Thyroid gland (tissue), 4 donors: Measurements from ENCODE around the gene REPS2. TPM values are rescaled to one million over a fixed set of nuclear protein-coding genes. Genes with fewer than 3 reads are reported as not detected.

Experiments
- DNase-seq, 2 donors: peaks; one replicate each; pipeline ENCODE4 v3.0.0-alpha.2; 2019
- H3K27ac ChIP-seq, 3 donors: fragments of 200-600 bp; sonication (generic); 1 replicate in 2 of 3; 2 replicates in 1 of 3; pipeline ENCODE4 v1.5.1; 2016 to 2019; ENCODE audit warnings: mild to moderate bottlenecking in 1 of 3, moderate library complexity in 1 of 3
- H3K27me3 ChIP-seq: fragments of 200-600 bp; sonication (generic); one replicate; pipeline ENCODE4 v1.5.1; 2019
- H3K36me3 ChIP-seq, 2 donors: fragments of 200-600 bp; sonication (generic); one replicate each; pipeline ENCODE4 v1.5.1; 2016 to 2019
- H3K4me1 ChIP-seq, 2 donors: fragments of 200-600 bp; sonication (generic); one replicate each; pipeline ENCODE4 v1.5.1; 2017 to 2019
- H3K4me3 ChIP-seq, 3 donors: fragments of 200-600 bp; sonication (generic); replicated peaks in 1 of 3; 1 replicate in 2 of 3; 2 replicates in 1 of 3; pipeline ENCODE4 v1.5.1; 2016; ENCODE audit warnings: mild to moderate bottlenecking in 1 of 3
- H3K9me3 ChIP-seq: fragments of 200-600 bp; sonication (generic); one replicate; pipeline ENCODE4 v1.5.1; 2017
- POLR2A ChIP-seq, 2 donors: fragments of 450-650 bp; IDR thresholded peaks; one replicate each; pipeline ENCODE4 v1.6.1; 2017; ENCODE audit warnings: antibody characterized with exemption in 2 of 2, mild to moderate bottlenecking in 2 of 2, moderate library complexity in 1 of 2
- WGBS, 2 donors: methylation state at CpG; one replicate each; pipeline ENCODE4 v1.1.5; 2017; 5-methylcytosine and 5-hydroxymethylcytosine counted together
- intact Hi-C: fragments of 100-400 bp; cut with DNase I; formaldehyde crosslinking; loops from one replicate; pipeline ENCODE4 v1.15.1; 2023
- total RNA-seq, 4 donors: library from RNA; depleted of rRNA; stranded (reverse); fragments of >200 nt; gene quantifications; one replicate each; pipeline ENCODE4 v1.2.3, GENCODE V29; 2016
- TF ChIP-seq, protein P1 (sequence below), 6 experiments: fragments of 200-600 bp in 3 of 6; fragments of 450-650 bp in 3 of 6; sonication (generic) in 3 of 6; IDR thresholded peaks; one replicate each; pipeline ENCODE4 v1.5.1; 2016 to 2019; ENCODE audit warnings: antibody characterized with exemption in 6 of 6, mild to moderate bottlenecking in 2 of 6, inconsistent platforms in 1 of 6, moderate library complexity in 1 of 6

Gene REPS2
- total RNA-seq, 4 donors from 2014 or later = 6.7 to 14.5 (median 8.8) TPM

DNA sequence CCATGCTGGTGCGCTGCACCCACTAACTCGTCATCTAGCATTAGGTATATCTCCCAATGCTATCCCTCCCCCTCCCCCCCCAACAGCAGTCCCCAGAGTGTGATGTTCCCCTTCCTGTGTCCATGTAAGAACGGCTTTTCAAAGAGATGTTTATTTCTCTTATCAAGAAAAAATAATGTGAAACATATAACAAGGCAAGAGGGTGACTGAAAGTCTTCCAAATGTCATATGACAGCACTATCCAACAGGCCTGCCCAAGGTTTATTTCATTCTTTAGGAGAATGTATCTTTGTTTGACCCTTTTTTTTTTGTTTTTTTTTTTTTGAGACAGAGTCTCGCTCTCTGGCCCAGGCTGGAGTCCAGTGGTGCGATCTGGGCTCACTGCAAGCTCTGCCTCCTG is 29.9 kb upstream of the REPS2 start:
- Histone ChIP-seq H3K9me3 (no peaks in the 10 kb centered on the region), H3K27me3 (no peaks in the 10 kb centered on the region), H3K27ac (no peak overlapping the region), H3K4me3 (no peak overlapping the region), H3K4me1 (no peaks in the 10 kb centered on the region), H3K36me3 (no peaks in the 10 kb centered on the region)
- TF ChIP-seq, protein P1, sequence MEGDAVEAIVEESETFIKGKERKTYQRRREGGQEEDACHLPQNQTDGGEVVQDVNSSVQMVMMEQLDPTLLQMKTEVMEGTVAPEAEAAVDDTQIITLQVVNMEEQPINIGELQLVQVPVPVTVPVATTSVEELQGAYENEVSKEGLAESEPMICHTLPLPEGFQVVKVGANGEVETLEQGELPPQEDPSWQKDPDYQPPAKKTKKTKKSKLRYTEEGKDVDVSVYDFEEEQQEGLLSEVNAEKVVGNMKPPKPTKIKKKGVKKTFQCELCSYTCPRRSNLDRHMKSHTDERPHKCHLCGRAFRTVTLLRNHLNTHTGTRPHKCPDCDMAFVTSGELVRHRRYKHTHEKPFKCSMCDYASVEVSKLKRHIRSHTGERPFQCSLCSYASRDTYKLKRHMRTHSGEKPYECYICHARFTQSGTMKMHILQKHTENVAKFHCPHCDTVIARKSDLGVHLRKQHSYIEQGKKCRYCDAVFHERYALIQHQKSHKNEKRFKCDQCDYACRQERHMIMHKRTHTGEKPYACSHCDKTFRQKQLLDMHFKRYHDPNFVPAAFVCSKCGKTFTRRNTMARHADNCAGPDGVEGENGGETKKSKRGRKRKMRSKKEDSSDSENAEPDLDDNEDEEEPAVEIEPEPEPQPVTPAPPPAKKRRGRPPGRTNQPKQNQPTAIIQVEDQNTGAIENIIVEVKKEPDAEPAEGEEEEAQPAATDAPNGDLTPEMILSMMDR (IDR thresholded peaks at IDR 0.05) = no peak
- no peak for TF ChIP-seq POLR2A (IDR thresholded peaks at IDR 0.05)
- no peak for DNase-seq
- intact Hi-C loops = no loop called here
- WGBS, 2 donors = 90 to 92% methylated on average over 4 to 5 of the region's 5 CpGs

DNA sequence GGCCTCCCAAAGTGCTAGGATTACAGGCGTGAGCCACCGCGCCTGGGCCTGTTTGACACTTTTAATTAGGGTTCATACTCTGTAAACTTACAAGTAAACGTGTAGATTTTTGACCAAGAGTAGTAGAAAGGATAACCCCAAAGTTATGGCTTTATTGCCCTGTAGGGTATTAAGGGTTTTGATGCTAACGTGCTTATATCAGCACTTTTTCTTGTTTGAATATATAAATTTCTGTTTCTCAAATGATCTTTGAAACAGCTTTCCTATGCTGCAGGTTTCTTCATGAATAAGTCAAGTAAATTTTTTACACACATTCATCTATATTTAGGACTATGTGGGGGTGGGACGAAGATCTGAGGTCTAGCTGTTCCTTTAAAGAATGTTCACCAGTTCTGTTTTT is 29.3 kb upstream of the REPS2 start:
- H3K4me3 ChIP-seq = no peak overlapping the region
- no peaks in the 10 kb centered on the region for H3K27me3 ChIP-seq
- WGBS, 2 donors = 97 to 98% methylated on average over 6 of the region's 6 CpGs
- H3K27ac ChIP-seq = no peak overlapping the region
- H3K9me3 ChIP-seq = no peaks in the 10 kb centered on the region
- DNase-seq = no peak
- no peaks in the 10 kb centered on the region for H3K36me3 ChIP-seq
- intact Hi-C loops = no loop called here
- TF ChIP-seq POLR2A (IDR thresholded peaks at IDR 0.05) = no peak
- TF ChIP-seq, protein P1 (IDR thresholded peaks at IDR 0.05) = no peak
- H3K4me1 ChIP-seq = no peaks in the 10 kb centered on the region

DNA sequence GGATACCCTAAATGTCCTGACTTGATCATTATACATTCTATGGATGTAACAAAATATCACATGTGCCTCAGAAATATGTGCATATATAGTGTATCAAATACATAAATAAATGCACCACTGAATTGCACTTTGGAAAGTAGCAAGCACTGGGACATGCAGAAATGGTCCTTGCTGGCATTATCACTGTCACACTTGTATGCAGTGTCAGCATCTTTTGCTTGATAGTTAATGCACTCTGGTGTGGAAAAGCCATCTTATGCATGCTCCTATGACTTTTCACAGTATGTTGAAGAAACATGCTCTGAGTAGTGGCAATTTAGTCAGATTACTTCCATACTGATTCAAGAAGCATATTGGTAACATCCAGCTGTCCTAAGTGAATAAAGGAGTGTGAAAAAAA is 27.5 kb upstream of the REPS2 start:
- Histone ChIP-seq H3K27ac (no peak overlapping the region), H3K4me3 (no peak overlapping the region), H3K27me3 (no peaks in the 10 kb centered on the region), H3K4me1 (no peaks in the 10 kb centered on the region), H3K36me3 (no peaks in the 10 kb centered on the region), H3K9me3 (no peaks in the 10 kb centered on the region)
- intact Hi-C loops = no loop called here
- no peak for DNase-seq
- TF ChIP-seq, protein P1 (IDR thresholded peaks at IDR 0.05) = no peak
- no peak for TF ChIP-seq POLR2A (IDR thresholded peaks at IDR 0.05)

DNA sequence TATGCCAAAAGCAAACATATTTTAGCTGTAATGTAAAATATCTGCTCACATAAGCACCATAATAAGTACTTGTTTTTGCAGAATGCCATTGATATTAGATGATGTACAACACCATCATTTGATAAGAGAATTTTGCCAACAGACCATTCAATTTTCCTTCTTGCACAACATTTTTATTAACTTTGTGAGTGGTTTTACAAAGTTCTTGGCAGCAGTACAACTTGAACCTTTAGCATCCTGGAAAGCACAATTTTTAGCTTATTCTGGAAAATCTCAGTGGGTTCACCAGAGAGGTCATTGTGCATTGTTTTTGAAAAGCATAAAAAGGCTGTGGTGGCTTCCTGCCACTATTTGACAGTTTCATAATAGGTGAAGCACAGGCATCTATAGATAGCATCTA is 26.4 kb upstream of the REPS2 start:
- no peaks in the 10 kb centered on the region for H3K4me1 ChIP-seq
- no peak overlapping the region for H3K4me3 ChIP-seq
- intact Hi-C loops = no loop called here
- TF ChIP-seq, protein P1 (IDR thresholded peaks at IDR 0.05) = no peak
- TF ChIP-seq POLR2A (IDR thresholded peaks at IDR 0.05) = no peak
- no peaks in the 10 kb centered on the region for H3K36me3 ChIP-seq
- no peaks in the 10 kb centered on the region for H3K27me3 ChIP-seq
- no peak overlapping the region for H3K27ac ChIP-seq
- no peak for DNase-seq
- H3K9me3 ChIP-seq = no peaks in the 10 kb centered on the region

DNA sequence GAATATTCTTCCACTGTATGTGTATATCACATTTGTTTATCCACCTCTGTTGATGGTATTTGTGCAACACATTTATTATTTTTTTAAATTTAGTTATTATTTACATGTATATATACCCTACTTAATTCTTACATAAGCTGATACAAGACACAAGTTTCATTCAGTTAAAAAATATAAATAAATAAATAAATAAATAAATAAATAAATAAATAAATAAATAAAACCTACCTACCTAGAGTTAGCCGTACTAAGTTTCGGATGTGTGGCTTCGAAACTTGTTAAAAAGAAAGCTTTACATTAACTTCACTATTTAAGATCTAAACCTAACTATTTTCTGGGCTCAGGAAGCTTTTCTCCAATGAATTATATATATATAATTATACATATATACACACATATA is 23.3 kb upstream of the REPS2 start:
- WGBS, 2 donors = 95% methylated on average over 3 of the region's 3 CpGs
- Histone ChIP-seq H3K27me3 (no peaks in the 10 kb centered on the region), H3K4me3 (no peak overlapping the region), H3K4me1 (no peaks in the 10 kb centered on the region), H3K36me3 (no peaks in the 10 kb centered on the region), H3K9me3 (no peaks in the 10 kb centered on the region), H3K27ac (no peak overlapping the region)
- DNase-seq = no peak
- no peak for TF ChIP-seq POLR2A (IDR thresholded peaks at IDR 0.05)
- TF ChIP-seq, protein P1 (IDR thresholded peaks at IDR 0.05) = no peak
- intact Hi-C loops = no loop called here
